HT1080 (cell line): ENCODE results near the gene ARL2BP. TPM values are rescaled to one million over a fixed set of nuclear protein-coding genes. Genes with fewer than 3 reads are reported as not detected.

Source experiments
- DNase-seq: peaks from one replicate; pipeline ENCODE4 v3.0.0-alpha.2; 2015; ENCODE audit warnings: low read depth
- total RNA-seq: library from RNA; depleted of rRNA; stranded (reverse); fragments of >200 nt; shearing (Covaris generic); gene quantifications from 2 replicates; pipeline ENCODE4 v1.2.3, GENCODE V29; 2014; rRNA removed

Gene ARL2BP
- total RNA-seq, 1 experiment from 2014 or later: 70.5 TPM

DNA sequence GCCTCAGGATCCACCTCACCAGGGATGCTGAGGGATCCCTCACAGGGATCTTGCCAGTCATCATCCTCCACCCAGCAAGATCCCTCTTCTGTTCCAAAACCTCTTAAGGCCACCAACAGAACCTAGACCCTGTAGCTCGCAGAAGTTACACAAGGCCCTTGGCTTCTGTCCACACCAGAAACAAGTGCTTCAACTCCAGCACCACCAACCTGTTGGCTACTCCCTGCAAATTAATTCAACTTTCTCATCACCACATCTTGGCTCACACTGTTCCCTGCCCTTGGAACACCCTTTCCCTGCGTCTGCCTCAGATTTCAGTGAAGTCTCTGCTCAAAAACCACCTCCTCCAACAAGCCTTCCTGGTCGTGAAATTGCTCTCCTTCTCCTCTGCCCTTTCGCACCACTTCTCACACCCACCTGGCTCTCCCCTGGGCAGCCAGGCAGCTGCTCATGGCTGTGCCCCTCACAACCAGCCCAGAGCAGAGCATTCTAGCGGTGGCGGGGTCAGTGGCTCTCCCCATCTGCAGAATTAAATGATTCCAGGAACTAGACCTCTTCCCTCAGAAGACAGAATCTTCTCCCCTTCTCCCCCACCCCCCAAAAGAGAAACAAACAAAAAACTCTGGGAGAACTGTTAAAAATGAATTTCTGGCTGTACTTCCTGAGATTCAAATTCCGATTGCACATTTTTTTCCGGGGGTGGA, 37.6 kb downstream of the ARL2BP start:
- no peak for DNase-seq

GRCh38 chr16:57283214-57283958, 38.3 kb downstream of the ARL2BP start:
- no peak for DNase-seq

GRCh38 chr16:57283959-57284208, 38.8 kb downstream of the ARL2BP start:
- DNase-seq: no peak

- DNase-seq: no peak
These were observed 39.3 kb downstream of the ARL2BP start, which contains the start of gene PLLP for GRCh38 chr16:57284209-57284951. TSS of gene PLLP (minus strand) at chr16:57284672. CDS start at chr16:57284540, 132 bp downstream.

- DNase-seq: no peak
These were observed 39.9 kb downstream of the ARL2BP start for GRCh38 chr16:57284952-57285363.

DNA sequence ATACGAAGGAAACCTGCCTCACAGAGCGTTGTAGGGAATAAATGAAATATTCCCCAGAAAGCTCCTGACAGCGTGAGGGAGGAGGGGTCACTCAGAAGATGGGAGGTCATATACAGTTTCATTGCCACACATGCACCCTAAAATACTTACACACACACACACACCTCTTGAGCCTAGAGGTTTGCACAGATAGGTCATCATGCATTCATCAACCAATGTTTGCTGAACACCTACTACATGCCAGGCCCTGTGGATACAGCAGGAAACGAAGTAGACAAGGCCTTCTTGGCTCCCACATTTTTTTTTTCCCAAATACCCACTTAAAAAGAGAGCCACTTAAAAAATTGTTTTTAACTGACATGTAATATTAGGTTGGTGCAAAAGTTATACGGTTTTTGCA, 40.3 kb downstream of the ARL2BP start:
- DNase-seq: no peak

DNA sequence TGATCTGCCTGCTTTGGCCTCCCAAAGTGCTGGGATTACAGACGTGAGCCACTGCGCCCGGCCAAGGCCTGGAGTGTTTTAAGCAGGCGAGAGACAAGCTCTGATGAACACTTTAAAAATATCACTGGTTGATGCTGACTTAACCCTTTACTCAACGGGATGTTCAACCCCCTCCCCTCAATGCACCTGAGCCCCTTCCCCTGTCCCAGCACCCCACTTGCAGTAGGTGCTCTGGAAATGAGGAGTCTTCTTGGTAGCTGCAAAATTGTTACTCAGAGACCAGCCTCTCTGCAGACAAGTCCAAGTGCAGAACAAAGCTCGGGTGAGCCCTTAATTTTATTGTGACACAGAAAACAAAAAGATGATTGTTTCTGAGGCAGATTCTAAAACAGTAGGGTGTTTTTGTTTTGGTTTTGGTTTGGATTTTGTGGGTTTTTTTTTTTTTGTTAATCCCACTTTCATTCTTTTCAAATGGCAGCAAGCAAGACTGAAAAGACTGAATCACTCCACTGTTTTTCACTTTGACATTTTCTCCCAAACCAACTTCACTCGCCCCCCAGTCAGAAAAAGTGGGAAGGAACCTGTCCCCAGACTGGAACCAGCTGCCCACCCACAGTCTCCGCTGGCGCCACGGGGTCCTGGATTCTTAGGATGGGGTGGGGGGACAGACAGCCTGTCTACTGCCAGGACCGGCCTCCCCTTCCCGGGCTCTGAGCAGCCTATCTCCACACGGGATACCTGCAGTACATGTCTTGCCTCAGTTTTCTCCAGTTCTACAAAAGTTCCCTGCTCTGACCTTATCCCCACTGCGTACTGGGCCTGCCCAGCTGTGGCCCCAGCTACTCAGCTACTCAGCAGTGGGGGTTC, 44.6 kb downstream of the ARL2BP start:
- peak; percentile 41 for DNase-seq

DNA sequence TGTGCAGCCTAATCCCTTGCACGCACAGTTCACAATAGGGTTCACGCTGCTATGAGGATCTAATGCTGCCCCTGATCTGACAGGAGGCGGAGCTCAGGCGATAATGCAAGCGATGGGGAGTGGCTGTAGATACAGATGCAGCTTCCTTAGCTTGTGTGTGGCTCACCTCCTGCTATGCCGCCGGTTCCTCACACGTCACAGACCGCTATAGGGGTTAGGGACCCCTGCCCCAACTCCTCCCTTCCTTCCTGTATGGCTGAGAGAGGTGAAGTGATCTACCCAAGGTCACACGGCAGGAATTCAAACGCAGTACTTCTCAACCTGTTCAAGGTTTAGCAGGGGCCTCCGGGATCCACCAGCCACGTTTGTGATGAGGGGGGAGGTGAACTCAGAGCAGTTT, 52.8 kb downstream of the ARL2BP start:
- DNase-seq: no peak

DNA sequence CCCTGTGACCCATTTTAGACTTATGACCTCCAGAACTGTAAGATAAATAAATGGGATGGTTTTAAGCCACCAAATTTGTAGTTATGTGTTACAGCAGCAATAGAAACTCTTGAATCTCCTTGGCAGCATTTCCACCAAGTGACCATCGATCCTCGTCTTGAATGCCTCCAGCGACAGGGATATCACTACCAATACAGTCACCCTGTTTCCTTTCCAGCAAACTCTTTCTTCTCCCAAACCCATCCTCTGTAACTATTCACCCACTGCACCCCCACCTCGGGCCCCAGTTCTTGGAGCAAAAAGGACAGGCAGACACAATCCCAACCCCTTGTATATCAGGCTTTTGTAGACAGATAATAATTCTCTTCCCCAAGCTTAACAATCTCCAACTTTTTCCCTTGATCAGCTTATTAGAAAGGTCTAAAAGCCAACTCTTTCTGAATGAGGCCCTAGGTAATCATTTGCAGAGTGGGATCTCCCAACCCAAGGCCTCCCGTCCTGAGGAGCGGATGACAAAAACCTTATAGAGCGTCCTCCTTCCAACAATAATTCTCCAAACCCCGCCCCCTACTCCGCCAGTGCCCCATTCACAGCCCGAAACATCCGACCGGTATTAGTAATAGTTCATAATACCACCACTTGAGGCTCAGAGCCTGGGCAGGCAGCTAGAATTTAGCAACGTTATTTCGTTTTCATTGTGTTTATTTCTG, 54.1 kb downstream of the ARL2BP start:
- peak; percentile 83 for DNase-seq

DNA sequence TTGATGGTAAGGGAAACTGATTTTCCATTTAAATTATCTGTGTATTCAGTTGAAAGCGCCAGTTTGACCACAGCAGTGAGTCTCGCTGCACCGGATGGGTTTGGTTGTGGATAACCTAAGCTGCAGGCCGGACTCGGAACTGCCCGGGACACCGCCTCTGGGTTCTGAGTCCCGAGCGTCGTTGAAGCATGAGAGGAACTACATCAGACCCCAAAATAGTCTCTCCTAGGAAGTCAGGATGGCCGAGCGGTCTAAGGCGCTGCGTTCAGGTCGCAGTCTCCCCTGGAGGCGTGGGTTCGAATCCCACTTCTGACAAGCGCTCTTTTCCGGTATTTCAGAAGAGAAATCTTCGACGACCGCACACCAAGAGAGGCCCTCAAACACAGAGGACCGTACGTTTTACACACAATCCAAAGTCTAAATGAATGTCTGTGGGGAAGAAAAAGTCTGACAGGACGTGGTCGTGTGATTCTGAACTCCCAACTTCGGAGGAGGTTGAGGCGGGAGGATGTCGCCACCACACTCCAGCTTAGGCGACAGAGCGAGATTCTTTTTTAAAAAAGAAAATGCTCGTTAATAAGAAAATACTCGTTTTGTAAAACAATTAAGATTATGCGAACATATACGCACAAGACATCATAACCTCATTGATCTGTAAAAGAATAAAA, 54.8 kb downstream of the ARL2BP start:
- peak; percentile 97 for DNase-seq

DNA sequence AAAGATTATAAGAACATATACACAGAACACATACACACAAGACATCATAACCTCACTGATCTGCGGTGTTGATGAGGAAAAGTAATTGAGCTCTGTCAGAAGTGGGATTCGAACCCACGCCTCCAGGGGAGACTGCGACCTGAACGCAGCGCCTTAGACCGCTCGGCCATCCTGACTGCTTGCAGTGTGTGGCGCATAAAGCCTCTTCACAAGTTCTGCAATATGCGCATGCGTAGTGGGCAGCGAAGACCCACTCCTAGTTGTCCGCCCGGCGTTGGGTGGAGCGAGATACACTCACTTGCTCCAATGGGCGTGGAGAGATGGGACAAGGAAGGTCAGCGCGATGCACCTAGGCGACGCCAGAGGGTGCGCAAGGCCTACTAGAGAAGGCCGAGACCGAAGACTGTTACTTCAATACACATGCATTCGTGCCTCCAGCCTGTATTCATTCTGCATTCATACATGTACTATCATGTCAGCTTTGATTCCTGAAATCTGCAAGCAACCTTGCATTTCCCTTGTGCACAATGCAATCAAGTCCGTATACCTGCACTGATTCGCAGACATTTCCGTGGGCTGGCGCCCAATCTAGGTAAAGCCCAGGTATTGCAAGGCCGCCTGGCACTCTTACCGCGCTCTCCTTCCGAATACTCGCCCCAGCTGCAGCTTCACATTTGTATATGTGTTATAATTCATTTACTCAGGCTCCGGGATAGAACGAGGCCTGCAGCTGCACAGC, 55.5 kb downstream of the ARL2BP start:
- peak; percentile 97 for DNase-seq

DNA sequence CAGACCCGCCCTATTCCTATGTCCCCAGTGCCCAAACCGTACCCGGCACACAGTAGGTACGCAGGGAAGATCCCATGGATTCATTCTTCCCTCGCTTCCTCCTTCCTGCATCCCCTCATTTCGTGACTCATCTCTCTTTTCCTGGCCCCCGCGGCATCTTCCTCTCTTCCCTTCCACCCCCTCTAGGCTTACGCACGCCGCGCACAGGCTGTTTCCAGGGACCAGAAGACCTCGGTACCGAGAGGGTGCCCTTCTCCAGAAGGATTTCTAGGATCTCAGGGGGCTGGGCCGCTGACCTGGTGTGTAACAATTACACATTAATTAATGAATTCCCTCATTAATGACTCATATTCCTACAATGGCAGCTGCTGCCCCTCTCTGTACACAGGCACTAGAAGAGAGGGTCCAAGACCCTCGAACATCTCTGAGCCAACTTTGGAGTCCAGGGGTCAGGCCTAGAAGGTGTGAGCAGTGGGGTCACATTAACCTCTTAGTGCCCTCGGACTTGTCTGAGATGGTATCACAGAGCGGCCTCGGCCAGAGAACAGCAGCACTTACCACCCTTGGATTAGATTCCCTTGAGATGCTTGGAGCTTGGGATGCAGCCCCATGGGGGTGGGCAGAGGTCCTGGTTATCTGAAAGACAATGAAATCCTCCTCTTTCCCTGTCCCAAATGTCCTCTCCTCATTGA, 56.2 kb downstream of the ARL2BP start:
- DNase-seq: no peak

Other genes with a start within 250 kb of the ARL2BP start
- gene CPNE2, start 152.7 kb upstream of the ARL2BP start, total RNA-seq: 36.1 and 51.5 TPM in 2 replicates
- 89.3 and 102 TPM in 2 replicates for gene PSME3IP1, start 59.2 kb upstream of the ARL2BP start, total RNA-seq
- gene RSPRY1, start 58.9 kb upstream of the ARL2BP start, total RNA-seq: 28.1 and 36.6 TPM in 2 replicates
- 0.20 and 1.3 TPM in 2 replicates for gene PLLP, start 39.4 kb downstream of the ARL2BP start, total RNA-seq
- not detected in 2 replicates for gene CCL22, start 113.5 kb downstream of the ARL2BP start, total RNA-seq
- 0.03 and 0.07 TPM in 2 replicates for gene CX3CL1, start 127.2 kb downstream of the ARL2BP start, total RNA-seq
- gene CCL17, start 159.5 kb downstream of the ARL2BP start, total RNA-seq: not detected in 2 replicates
- gene CIAPIN1, start 202.1 kb downstream of the ARL2BP start, total RNA-seq: 95.3 and 103 TPM in 2 replicates
- 82.4 and 89.4 TPM in 2 replicates for gene COQ9, start 202.2 kb downstream of the ARL2BP start, total RNA-seq
- gene POLR2C, start 217.4 kb downstream of the ARL2BP start, total RNA-seq: 199 and 233 TPM in 2 replicates
- gene DOK4, start 241.2 kb downstream of the ARL2BP start, total RNA-seq: 5.0 and 7.3 TPM in 2 replicates